Activated CD4-positive, alpha-beta memory T cell treated with anti-CD3 and anti-CD28 coated beads for 36 hours (primary cell): ENCODE data around the gene NUCB1. TPM values are rescaled to one million over a fixed set of nuclear protein-coding genes. Genes with fewer than 3 reads are reported as not detected.

Experiments
- CTCF ChIA-PET: fragments of 350-600 bp; sonication (Branson Sonifier 250); formaldehyde crosslinking; loops from one replicate; lab custom pipeline; 2021; ENCODE audit warnings: antibody characterized with exemption, inconsistent platforms; lab: Charles Lee
- POLR2A ChIA-PET: fragments of 350-600 bp; sonication (Branson Sonifier 250); formaldehyde crosslinking; loops from one replicate; lab custom pipeline; 2021; ENCODE audit warnings: antibody characterized with exemption; lab: Charles Lee
- DNase-seq: peaks from one replicate; pipeline ENCODE4 v3.0.0-alpha.2; 2020
- H3K27ac Mint-ChIP-seq: one replicate; pipeline ENCODE4 v1.8.0; 2021; ENCODE audit warnings: mixed read lengths
- H3K27me3 Mint-ChIP-seq: one replicate; pipeline ENCODE4 v1.8.0; 2021; ENCODE audit warnings: mixed read lengths
- H3K36me3 Mint-ChIP-seq: one replicate; pipeline ENCODE4 v1.8.0; 2021; ENCODE audit warnings: mixed read lengths
- H3K4me1 Mint-ChIP-seq: one replicate; pipeline ENCODE4 v1.8.0; 2021; ENCODE audit warnings: low read depth, mixed read lengths
- H3K4me3 Mint-ChIP-seq: one replicate; pipeline ENCODE4 v1.8.0; 2021; ENCODE audit warnings: mild to moderate bottlenecking, mixed read lengths
- H3K9me3 Mint-ChIP-seq: one replicate; pipeline ENCODE4 v1.8.0; 2021; ENCODE audit warnings: mixed read lengths
- intact Hi-C: fragments of 100-400 bp; cut with micrococcal nuclease; formaldehyde crosslinking; loops from one replicate; pipeline ENCODE4 v1.15.1; 2023
- total RNA-seq, 2 experiments: library from RNA; stranded (reverse); gene quantifications; one replicate each; pipeline ENCODE4 v1.2.3, GENCODE V29; 2021

Gene NUCB1
- 100 to 1,000 TPM; 154 to 159 TPM for total RNA-seq

DNA sequence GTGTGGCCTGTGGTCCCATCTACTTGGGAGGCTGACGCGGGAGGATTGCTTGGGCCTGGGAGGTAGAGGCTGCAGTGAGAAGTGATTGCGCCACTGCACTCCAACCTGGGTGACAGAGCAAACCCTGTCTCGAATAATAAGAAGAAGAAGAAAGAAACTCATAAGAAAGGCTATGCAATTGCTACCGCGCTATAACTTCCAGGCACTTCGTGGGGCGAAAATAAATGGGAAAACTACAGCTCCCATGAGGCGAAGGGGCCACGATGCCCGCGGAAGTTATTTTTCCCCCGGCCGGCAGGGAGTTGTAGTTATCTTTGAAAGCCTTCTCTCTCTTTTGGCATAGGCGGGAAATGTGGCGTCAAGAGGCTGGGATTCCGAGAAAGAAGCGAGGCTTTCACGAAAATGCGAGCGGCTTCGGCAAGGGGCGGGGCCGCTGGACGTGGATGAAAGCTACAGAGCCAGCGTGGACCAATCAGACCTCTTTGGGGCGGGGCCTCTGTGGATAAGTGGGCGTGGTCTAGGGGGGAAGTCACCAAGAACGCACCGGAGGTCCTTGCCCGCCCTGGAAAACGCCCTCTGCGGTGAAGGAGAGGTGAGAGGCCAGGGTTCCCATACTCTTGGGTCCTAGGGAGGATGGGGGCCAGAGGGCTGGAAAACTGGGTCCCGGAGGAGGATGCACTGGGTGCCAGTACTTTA, at the start of gene NUCB1:
NUCB1 (plus strand) TSS at position 532 of the 696 bp plus-strand sequence. CDS start 485 bp downstream, outside the sequence.
- H3K4me3 Mint-ChIP-seq = peak within 1 kb of the TSS; percentile 96
- DNase-seq = peak; percentile 100
- ChIA-PET CTCF (interaction anchor here (0.6 to 3.1 kb wide), 7 partner anchors 25 to 867 kb away, joined by 3 to 14 read pairs (median 6); partner anchors contain the start of genes BAX, GYS1 and RUVBL2), POLR2A (interaction anchor here (0.6 to 4.7 kb wide), 8 partner anchors 14 to 93 kb away, joined by 3 to 29 read pairs (median 5); partner anchors contain the start of genes FTL, GYS1, PPP1R15A and RUVBL2)
- intact Hi-C loops = loop anchor here (1.0 to 2.0 kb wide), 3 partner anchors 25 to 65 kb away; partner anchors contain the start of genes DHDH and FTL
- no peaks in the 10 kb centered on the region for H3K9me3 Mint-ChIP-seq
- peaks cover 7% of the 10 kb centered on the region for H3K27me3 Mint-ChIP-seq
- H3K27ac Mint-ChIP-seq = peak within 1 kb of the TSS; percentile 97
- peaks cover 22% of the 10 kb centered on the region for H3K36me3 Mint-ChIP-seq
- H3K4me1 Mint-ChIP-seq = peaks cover 28% of the 10 kb centered on the region

DNA sequence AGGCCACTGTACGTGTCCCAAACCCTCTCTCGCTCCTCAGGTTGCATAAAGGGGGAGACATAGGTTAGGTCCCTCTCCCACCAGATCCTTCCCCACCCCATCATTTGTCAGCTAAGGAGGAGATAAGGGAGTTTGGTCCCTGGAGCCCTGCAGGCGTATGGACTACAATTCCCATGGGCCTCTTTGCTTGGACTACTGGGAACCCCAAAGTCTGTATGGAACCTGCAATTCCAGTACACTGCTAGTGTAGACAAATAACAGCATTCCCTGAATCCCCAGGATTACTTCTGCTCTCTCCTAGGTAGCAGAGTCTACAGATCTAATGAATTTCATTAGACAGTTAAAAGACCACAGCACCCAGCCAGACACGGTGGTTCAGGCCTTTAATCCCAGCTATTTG, 47.8 kb upstream of the NUCB1 start:
- intact Hi-C loops = no loop called here
- ChIA-PET CTCF (interaction anchor here (1.1 to 2.5 kb wide), 2 partner anchors 9 to 57 kb away, joined by 3 to 13 read pairs; no protein-coding TSS in a partner anchor), POLR2A (interaction anchor here (1.4 kb wide), 1 partner anchor 20 kb away, joined by 3 read pairs; the partner anchor contains the start of gene PPP1R15A)
- no peak overlapping the region for H3K27ac Mint-ChIP-seq
- no peaks in the 10 kb centered on the region for H3K36me3 Mint-ChIP-seq
- DNase-seq = no peak
- H3K27me3 Mint-ChIP-seq = no peaks in the 10 kb centered on the region
- no peak overlapping the region for H3K4me3 Mint-ChIP-seq
- H3K9me3 Mint-ChIP-seq = no peaks in the 10 kb centered on the region
- H3K4me1 Mint-ChIP-seq = no peaks in the 10 kb centered on the region

DNA sequence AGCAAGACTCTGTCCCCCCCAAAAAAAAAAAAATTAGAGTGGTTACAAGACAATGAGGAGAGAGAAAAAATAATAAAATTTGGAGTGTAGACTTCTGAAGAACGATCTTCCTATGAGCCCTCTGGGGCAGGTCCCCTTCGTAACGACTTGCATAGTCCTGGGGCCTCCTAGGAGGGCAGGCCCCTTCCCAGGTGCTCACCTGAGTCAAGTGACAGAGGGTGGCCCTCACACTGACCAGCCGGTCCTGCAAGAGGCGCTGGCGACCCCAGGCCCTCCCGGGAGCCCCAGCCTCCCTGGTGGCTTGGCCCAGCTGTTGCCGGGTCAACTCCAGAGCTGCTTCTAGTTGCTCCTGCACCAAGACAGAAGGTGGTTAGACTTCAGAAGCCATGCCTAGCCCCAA, 46.6 kb upstream of the NUCB1 start:
- CTCF ChIA-PET = interaction anchor here (1.5 to 2.5 kb wide), 2 partner anchors 10 to 117 kb away, joined by 4 to 13 read pairs; no protein-coding TSS in a partner anchor
- no peaks in the 10 kb centered on the region for H3K9me3 Mint-ChIP-seq

DNA sequence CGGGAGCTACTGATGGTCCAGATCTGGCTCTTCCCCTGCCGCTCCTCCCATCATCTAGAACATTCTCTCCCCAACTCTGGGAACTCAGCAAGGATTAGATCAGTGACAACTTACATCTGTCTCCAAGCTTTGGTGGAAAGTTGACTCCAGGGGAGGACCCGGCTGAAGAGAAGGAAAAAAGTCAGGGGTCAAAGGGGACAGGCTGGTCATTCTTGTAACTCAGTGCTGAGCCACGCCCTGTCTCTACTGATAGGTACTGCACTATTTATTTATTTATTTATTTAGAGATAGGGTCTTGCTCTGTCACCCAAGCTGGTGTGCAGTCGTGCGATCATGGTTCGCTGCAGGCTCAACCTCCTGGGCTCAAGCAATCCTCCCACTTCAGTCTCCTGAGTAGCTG, 46.0 kb upstream of the NUCB1 start:
- intact Hi-C loops = no loop called here
- Mint-ChIP-seq H3K4me3 (no peak overlapping the region), H3K4me1 (peaks cover 1% of the 10 kb centered on the region), H3K36me3 (no peaks in the 10 kb centered on the region), H3K9me3 (no peaks in the 10 kb centered on the region), H3K27me3 (no peaks in the 10 kb centered on the region), H3K27ac (no peak overlapping the region)
- no peak for DNase-seq
- POLR2A ChIA-PET = no interaction called here
- CTCF ChIA-PET = interaction anchor here (0.8 to 5.1 kb wide), 3 partner anchors 12 to 117 kb away, joined by 3 to 26 read pairs (median 4); partner anchors contain the start of gene PPP1R15A

More for the DNA sequence above, 46.6 kb upstream of the NUCB1 start:
- POLR2A ChIA-PET = interaction anchor here (0.6 kb wide), 1 partner anchor 140 kb away, joined by 3 read pairs; the partner anchor contains the start of gene RUVBL2
- Mint-ChIP-seq H3K36me3 (no peaks in the 10 kb centered on the region), H3K4me3 (no peak overlapping the region), H3K27ac (no peak overlapping the region), H3K27me3 (no peaks in the 10 kb centered on the region), H3K4me1 (no peaks in the 10 kb centered on the region)
- DNase-seq = no peak
- intact Hi-C loops = no loop called here

DNA sequence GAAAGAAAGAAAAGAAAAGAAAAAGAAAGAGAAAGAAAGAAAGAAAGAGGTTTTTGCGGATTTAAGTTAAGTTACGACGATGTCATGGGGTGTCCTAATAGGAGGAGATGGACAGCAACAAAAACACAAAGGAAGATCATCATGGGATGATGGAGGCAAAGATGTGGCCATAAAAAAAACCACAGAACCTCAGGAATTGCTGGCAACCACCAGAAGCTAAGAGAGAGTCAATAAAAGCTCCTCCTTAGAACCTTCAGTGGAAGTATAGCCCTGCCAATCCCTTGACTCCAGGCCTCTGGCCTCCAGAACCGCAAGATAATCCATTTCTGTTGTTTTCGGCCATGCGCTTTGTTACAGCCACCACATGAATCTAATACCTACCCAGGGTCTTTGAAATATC, 43.2 kb upstream of the NUCB1 start:
- Mint-ChIP-seq H3K27ac (no peak overlapping the region), H3K36me3 (no peaks in the 10 kb centered on the region), H3K4me1 (peaks cover 3% of the 10 kb centered on the region), H3K9me3 (no peaks in the 10 kb centered on the region), H3K27me3 (no peaks in the 10 kb centered on the region), H3K4me3 (no peak overlapping the region)
- intact Hi-C loops = loop anchor here (5.0 kb wide), 1 partner anchor 110 kb away; the partner anchor contains the start of gene FTL
- CTCF ChIA-PET = interaction anchor here (5.1 kb wide), 1 partner anchor 15 kb away, joined by 26 read pairs; no protein-coding TSS in a partner anchor
- POLR2A ChIA-PET = interaction anchor here (2.0 kb wide), 1 partner anchor 15 kb away, joined by 5 read pairs; the partner anchor contains the start of gene PPP1R15A
- no peak for DNase-seq

DNA sequence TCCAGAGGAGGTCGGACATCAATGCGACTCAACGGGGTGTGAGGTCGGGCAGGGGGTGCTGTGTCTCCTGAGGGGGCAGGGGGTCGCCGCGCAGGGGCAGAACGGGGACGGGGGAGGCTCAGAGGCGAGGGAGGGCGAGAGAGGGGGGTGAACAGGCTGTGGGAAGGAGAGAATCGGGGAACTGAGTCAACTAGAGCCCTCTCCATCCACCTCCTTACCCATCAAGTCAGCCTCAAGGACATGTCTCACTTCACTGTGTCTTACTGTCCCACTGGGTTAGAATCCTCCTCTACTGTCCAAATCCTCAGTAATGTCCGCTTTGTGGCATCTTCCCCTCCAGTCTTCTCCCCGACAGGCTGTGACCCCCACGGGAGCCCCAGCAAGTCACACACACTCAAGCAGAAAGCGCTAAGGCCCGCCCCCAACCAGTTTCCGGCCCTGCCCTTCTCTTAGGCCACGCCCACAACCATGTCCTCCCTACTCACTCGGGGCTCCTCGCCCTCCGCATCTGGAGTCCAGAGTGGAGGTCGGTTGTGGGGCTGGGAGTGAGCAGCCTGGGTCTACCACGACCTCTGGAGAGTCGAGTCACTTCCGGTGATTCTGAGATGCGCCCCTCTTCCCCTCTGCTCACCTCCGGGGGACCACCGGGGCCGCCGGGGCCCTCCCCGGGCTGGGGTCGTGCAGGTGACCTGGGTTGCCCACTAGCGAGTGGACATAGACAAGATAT, 41.0 kb upstream of the NUCB1 start:
- intact Hi-C loops = loop anchor here (5.0 kb wide), 1 partner anchor 108 kb away; the partner anchor contains the start of gene FTL
- POLR2A ChIA-PET = interaction anchor here (0.6 to 2.0 kb wide), 4 partner anchors 13 to 135 kb away, joined by 3 to 5 read pairs (median 5); partner anchors contain the start of gene PPP1R15A
- Mint-ChIP-seq H3K9me3 (no peaks in the 10 kb centered on the region), H3K4me3 (peak overlapping the region; percentile 95), H3K4me1 (peaks cover 3% of the 10 kb centered on the region), H3K36me3 (no peaks in the 10 kb centered on the region), H3K27me3 (no peaks in the 10 kb centered on the region), H3K27ac (peak overlapping the region; percentile 80)
- DNase-seq = peak; percentile 90
- CTCF ChIA-PET = interaction anchor here (5.1 kb wide), 1 partner anchor 17 kb away, joined by 26 read pairs; no protein-coding TSS in a partner anchor

DNA sequence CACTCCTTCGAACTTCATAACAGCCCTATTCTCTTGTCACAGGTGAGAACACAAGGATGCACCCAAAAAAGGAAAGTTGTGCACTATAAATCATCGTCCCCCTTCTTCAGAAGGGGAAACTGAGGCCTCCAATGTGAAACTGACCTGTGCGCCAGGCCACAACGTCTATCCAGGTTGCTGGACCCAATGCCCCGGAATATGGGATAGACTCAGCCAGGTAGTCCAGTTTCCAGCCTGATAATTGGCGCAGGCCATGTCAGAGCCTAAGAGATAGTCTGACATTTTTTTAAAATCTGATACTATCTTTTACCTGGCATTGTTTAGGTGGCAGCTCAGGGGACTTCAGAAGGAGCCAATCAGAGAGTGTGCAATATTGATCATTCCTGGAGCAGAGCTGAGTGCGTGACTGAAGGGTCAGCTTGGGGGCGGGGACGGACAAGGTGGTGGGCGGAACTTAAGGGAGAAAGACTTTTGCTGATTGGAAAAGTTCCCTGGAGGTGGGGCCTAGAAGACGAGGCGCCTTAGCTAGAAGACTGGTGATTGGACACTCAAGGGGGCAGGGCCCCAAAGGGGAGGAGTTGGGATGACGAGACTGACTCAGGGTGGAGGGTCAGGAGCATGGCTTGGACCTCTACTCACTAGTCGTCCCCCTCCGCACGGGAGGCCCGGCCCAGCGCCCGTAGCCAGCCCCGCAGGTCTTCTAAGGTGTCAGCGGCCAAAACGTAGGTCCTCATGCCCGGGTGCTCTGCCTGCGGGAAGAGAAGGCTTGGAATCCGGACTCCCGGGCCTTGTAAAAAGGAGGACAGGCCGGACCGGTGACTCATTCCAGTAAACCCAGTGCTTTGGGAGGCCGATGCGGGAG, 40.2 kb upstream of the NUCB1 start:
- ChIA-PET CTCF (no interaction called here), POLR2A (interaction anchor here (1.0 kb wide), 1 partner anchor 12 kb away, joined by 3 read pairs; the partner anchor contains the start of gene PPP1R15A)
- Mint-ChIP-seq H3K9me3 (no peaks in the 10 kb centered on the region), H3K36me3 (no peaks in the 10 kb centered on the region), H3K27ac (no peak overlapping the region), H3K27me3 (no peaks in the 10 kb centered on the region), H3K4me1 (peaks cover 3% of the 10 kb centered on the region), H3K4me3 (no peak overlapping the region)
- DNase-seq = peak; percentile 40
- intact Hi-C loops = loop anchor here (5.0 kb wide), 1 partner anchor 107 kb away; the partner anchor contains the start of gene FTL

DNA sequence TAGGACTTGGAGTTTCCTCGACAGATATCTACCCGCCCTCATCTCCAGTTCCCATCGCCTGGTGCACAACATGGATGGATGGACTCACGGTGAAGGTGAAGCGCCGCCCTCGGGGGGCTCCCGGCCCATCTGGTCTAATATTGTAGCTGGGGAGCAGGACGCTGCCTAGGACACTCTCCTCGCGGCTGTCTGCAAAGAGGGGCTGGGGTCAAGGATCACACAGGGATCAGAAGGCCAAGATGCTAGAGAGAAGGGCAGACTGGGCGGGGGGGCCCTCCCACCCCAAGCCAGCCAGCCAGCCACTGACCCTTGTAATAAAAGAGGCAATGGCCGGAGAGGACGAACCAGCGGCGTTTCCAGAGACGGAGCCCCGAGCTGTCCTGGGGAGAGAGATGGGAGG, 38.8 kb upstream of the NUCB1 start:
- H3K27me3 Mint-ChIP-seq = no peaks in the 10 kb centered on the region
- no peak overlapping the region for H3K4me3 Mint-ChIP-seq
- peaks cover 3% of the 10 kb centered on the region for H3K4me1 Mint-ChIP-seq
- H3K36me3 Mint-ChIP-seq = no peaks in the 10 kb centered on the region
- H3K27ac Mint-ChIP-seq = no peak overlapping the region
- POLR2A ChIA-PET = interaction anchor here (1.2 kb wide), 1 partner anchor 11 kb away, joined by 3 read pairs; the partner anchor contains the start of gene PPP1R15A
- intact Hi-C loops = no loop called here
- no peaks in the 10 kb centered on the region for H3K9me3 Mint-ChIP-seq
- CTCF ChIA-PET = interaction anchor here (1.3 kb wide), 2 partner anchors 19 to 74 kb away, joined by 3 to 4 read pairs; no protein-coding TSS in a partner anchor
- DNase-seq = no peak

DNA sequence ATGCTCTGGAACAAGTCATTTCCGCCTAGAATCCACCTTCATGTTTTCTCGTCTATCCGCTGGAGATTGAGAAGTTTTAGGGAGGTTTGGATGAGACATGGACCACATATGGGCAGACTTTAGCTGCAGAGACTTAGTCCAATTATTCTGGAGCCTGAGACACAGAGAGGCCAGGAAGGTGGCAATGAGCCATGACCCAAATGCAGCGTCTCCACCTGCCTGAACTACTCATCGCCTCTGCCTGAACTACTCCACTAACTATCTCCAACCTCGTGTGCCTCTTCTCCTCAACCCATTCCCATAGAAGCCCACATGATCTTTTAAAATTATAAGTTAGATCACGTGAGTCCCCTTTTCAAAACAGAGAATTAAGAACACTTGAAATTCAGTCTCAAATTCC, 37.3 kb upstream of the NUCB1 start:
- no peaks in the 10 kb centered on the region for H3K9me3 Mint-ChIP-seq
- no peak overlapping the region for H3K27ac Mint-ChIP-seq
- no peaks in the 10 kb centered on the region for H3K27me3 Mint-ChIP-seq
- no peak overlapping the region for H3K4me3 Mint-ChIP-seq
- H3K36me3 Mint-ChIP-seq = no peaks in the 10 kb centered on the region
- POLR2A ChIA-PET = no interaction called here
- no peak for DNase-seq
- peaks cover 3% of the 10 kb centered on the region for H3K4me1 Mint-ChIP-seq
- intact Hi-C loops = no loop called here
- CTCF ChIA-PET = no interaction called here

DNA sequence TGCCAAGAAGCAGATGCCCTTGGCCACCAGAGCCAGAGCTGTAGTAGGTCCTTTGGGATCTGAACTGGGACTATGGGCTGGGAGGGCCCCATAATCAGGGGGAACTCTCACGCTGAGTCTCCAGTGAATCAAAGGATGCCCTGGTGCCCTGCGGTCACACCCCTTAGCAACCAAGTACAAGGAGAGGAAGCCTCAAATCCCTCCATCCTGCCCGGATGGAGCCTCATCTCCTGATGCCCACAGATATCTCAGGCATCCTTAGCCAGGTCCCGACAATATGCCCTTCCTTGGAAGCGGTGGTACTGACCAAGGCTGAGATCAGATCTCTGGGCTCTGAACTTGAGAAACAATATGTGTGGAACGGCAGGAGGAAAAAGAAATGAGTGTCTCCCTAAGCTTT, 33.4 kb upstream of the NUCB1 start:
- Mint-ChIP-seq H3K27ac (no peak overlapping the region), H3K36me3 (no peaks in the 10 kb centered on the region), H3K9me3 (no peaks in the 10 kb centered on the region), H3K4me3 (no peak overlapping the region), H3K27me3 (peaks cover 2% of the 10 kb centered on the region), H3K4me1 (peaks cover 5% of the 10 kb centered on the region)
- intact Hi-C loops = no loop called here
- ChIA-PET CTCF (interaction anchor here (1.0 kb wide), 1 partner anchor 25 kb away, joined by 3 read pairs; no protein-coding TSS in a partner anchor), POLR2A (no interaction called here)
- DNase-seq = no peak
